ENCODE results near the gene ANGPTL8. TPM values are rescaled to one million over a fixed set of nuclear protein-coding genes. Genes with fewer than 3 reads are reported as not detected.
A peak's percentile ranks its signal among the peaks of the same experiment; 100 is the strongest.

ANGPTL8 gene, protein sequence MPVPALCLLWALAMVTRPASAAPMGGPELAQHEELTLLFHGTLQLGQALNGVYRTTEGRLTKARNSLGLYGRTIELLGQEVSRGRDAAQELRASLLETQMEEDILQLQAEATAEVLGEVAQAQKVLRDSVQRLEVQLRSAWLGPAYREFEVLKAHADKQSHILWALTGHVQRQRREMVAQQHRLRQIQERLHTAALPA
- not detected for total RNA-seq

DNA sequence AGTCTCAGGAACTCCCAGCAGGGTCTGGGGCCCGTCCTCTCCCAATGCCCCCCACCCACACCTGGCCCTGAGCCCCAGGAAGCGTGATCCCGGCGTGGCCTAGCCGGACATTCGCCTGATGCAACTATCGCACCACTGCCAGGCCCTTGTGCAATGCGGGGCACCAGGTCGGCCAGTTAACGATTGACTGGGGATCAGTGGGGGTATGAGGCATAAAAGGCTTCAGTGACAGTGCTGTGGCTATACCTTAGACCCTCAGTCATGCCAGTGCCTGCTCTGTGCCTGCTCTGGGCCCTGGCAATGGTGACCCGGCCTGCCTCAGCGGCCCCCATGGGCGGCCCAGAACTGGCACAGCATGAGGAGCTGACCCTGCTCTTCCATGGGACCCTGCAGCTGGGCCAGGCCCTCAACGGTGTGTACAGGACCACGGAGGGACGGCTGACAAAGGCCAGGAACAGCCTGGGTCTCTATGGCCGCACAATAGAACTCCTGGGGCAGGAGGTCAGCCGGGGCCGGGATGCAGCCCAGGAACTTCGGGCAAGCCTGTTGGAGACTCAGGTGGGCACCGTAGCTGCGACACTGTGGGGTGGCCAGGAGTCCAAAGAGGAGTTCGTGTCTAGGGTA, at the start of gene ANGPTL8:
Gene ANGPTL8, plus strand, starts transcription at position 243 of the 624 bp plus-strand sequence. Its CDS starts 19 bp downstream, at position 262.
- H3K36me3 Mint-ChIP-seq: no peaks in the 10 kb centered on the region
- peaks cover 12% of the 10 kb centered on the region for H3K9me3 Mint-ChIP-seq
- no peak within 1 kb of the TSS for H3K27ac Mint-ChIP-seq
- ChIA-PET POLR2A (no interaction called here), CTCF (no interaction called here)
- no peak for DNase-seq
- peaks cover 8% of the 10 kb centered on the region for H3K4me1 Mint-ChIP-seq (ENCODE audit: low read depth)
- H3K4me3 Mint-ChIP-seq: no peak within 1 kb of the TSS
- H3K27me3 Mint-ChIP-seq: peaks cover 14% of the 10 kb centered on the region
- intact Hi-C loops (cut with micrococcal nuclease): no loop called here

DNA sequence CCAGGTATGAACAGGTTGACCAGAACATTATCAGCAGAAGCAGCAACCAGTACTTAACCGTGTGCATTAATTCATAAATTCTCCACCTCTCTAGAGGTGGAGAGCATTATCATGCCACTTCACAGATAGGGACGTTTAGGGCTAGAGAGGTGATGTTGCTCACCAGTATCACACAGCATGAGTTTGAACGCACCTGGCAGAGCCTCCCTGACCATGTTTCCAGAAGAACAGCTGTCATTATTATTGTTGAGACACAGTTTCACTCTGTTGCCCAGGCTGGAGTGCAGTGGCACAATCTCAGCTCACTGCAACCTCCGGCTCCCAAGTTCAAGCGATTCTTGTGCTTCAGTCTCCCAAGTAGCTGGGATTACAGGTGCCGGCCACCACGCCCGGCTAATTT, 48.9 kb upstream of the ANGPTL8 start:
- Mint-ChIP-seq H3K27me3 (peaks cover under 1% of the 10 kb centered on the region), H3K4me3 (no peak overlapping the region), H3K9me3 (no peaks in the 10 kb centered on the region), H3K36me3 (no peaks in the 10 kb centered on the region), H3K27ac (no peak overlapping the region), H3K4me1 (ENCODE audit: low read depth) (peaks cover under 1% of the 10 kb centered on the region)
- POLR2A ChIA-PET: no interaction called here
- CTCF ChIA-PET: no interaction called here
- DNase-seq: no peak
- intact Hi-C loops (cut with micrococcal nuclease): no loop called here

DNA sequence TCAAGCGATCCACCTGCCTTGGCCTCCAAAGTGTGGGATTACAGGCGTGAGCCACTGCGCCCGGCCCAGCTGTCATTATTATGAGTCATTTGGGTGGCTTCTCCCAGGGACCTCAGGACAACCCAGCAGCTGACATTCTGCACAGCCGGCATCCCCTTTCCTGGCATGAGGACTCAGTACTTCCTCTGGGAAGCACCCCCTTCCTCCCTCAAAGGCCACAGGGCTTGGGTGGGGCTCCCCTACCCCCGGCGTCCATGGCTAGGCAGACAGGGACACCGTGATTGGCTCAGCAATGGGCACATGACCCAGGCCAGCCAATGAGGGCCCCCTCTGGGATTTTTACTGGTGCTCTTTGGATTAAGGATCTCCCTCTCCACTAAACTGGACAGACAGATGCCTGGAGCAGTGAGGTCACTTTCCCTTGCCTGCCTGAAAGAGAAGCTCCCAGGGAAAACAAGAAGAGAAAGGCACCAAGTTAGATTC, 48.1 kb upstream of the ANGPTL8 start:
- no peaks in the 10 kb centered on the region for H3K36me3 Mint-ChIP-seq
- POLR2A ChIA-PET: no interaction called here
- no peak overlapping the region for H3K4me3 Mint-ChIP-seq
- peaks cover 3% of the 10 kb centered on the region for H3K4me1 Mint-ChIP-seq (ENCODE audit: low read depth)
- H3K9me3 Mint-ChIP-seq: no peaks in the 10 kb centered on the region
- intact Hi-C loops (cut with micrococcal nuclease): no loop called here
- CTCF ChIA-PET: no interaction called here
- no peak for DNase-seq
- peaks cover 7% of the 10 kb centered on the region for H3K27me3 Mint-ChIP-seq
- H3K27ac Mint-ChIP-seq: no peak overlapping the region

DNA sequence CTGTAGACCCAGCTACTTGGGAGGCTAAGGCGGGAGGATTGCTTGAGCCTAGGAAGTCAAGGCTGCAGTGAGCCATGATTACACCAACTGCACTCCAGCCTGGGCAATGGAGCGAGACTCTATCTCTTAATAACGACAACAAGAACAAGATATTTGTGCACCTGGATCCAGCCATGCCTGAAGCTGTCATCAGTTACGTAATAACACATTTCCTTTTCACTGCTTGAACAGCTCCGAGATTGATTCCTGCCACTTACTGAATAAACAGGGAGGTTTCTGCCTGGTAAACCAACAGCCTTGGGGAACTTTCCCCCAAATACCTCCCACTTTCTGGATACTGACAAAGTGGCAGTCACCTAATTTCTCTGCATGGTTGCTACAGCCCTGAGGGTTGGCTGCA, 47.5 kb upstream of the ANGPTL8 start:
- intact Hi-C loops (cut with micrococcal nuclease): no loop called here
- peaks cover 11% of the 10 kb centered on the region for H3K27me3 Mint-ChIP-seq
- H3K4me3 Mint-ChIP-seq: no peak overlapping the region
- ChIA-PET CTCF (no interaction called here), POLR2A (no interaction called here)
- DNase-seq: no peak
- H3K9me3 Mint-ChIP-seq: no peaks in the 10 kb centered on the region
- peaks cover 6% of the 10 kb centered on the region for H3K4me1 Mint-ChIP-seq (ENCODE audit: low read depth)
- no peak overlapping the region for H3K27ac Mint-ChIP-seq
- no peaks in the 10 kb centered on the region for H3K36me3 Mint-ChIP-seq

DNA sequence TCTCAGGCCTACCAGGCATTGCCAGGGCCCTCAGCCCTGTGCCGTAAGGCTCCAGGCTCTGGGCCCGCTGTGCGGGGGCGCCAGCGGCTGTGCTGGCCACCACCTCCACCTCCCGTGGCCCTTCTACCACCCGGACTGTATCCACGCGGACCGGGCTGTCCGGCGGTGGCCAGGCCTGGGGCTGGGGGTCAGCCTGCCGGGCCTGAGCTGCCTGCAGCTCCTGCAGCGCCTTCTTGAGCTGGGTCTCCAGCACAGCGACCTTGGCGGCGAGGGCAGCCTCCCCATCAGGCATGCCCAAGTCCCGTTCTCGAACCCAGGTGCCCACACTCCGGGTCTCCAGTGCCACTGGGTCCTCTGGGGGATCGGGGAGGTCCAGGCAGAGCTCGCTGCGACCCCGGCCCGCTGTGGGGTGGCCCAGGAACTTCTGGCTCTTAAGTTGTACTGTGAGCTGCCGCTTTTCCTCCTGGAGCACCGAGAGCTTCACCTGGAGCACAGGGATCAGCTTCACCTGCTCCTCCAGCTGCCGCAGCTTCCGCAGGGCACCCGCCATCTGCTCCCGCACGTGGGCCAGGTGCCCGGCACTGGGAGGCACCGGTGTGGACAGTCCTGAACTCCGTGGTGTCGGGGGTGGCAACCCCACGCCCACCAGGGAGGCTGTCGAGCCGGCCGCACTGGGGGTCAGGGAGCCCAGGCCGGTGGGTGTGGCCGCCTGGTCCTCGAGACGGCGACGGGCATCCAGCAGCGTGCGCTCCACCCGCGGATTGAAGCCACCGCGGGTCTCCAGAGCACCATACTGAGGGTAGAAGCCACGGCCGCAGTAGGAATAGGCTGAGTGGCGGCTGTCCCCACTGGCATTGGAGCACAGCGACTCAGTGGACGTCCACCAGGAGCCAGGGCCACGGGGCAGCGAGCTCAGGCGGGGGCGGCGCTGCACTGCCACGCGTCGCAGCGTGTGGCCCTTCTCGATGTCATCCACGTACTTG, 46.2 kb upstream of the ANGPTL8 start:
- H3K4me1 Mint-ChIP-seq (ENCODE audit: low read depth): peaks cover 8% of the 10 kb centered on the region
- intact Hi-C loops (cut with micrococcal nuclease): no loop called here
- H3K4me3 Mint-ChIP-seq: no peak overlapping the region
- peaks cover 13% of the 10 kb centered on the region for H3K27me3 Mint-ChIP-seq
- no peak for DNase-seq
- no peak overlapping the region for H3K27ac Mint-ChIP-seq
- no peaks in the 10 kb centered on the region for H3K36me3 Mint-ChIP-seq
- CTCF ChIA-PET: no interaction called here
- POLR2A ChIA-PET: interaction anchor here (0.5 kb wide), 1 partner anchor 31 kb away, joined by 4 read pairs; no protein-coding TSS in a partner anchor
- H3K9me3 Mint-ChIP-seq: no peaks in the 10 kb centered on the region

DNA sequence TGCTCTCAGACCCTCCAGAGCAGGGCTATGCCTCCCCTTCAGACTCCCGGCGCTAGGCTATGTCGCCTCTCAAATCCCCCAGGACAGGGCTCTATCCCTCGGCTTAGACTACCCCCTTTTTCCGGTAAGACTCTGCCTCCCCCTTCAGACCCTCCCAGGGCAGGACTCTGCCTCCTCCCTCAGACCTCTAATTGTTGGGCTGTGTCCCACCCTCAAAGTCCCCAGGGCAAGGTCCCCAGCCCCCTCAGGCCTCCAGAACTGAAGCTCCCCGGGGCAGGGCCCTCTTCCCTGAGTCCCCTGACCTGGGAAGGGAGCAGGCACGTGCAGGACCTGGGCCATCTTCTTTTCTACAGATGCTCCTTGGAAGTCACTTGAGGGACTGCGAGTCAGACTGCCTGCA, 45.2 kb upstream of the ANGPTL8 start:
- POLR2A ChIA-PET: no interaction called here
- no peak for DNase-seq
- no peak overlapping the region for H3K27ac Mint-ChIP-seq
- H3K4me1 Mint-ChIP-seq (ENCODE audit: low read depth): peaks cover 8% of the 10 kb centered on the region
- CTCF ChIA-PET: no interaction called here
- intact Hi-C loops (cut with micrococcal nuclease): no loop called here
- peaks cover 13% of the 10 kb centered on the region for H3K27me3 Mint-ChIP-seq
- no peak overlapping the region for H3K4me3 Mint-ChIP-seq
- no peaks in the 10 kb centered on the region for H3K36me3 Mint-ChIP-seq
- H3K9me3 Mint-ChIP-seq: no peaks in the 10 kb centered on the region

DNA sequence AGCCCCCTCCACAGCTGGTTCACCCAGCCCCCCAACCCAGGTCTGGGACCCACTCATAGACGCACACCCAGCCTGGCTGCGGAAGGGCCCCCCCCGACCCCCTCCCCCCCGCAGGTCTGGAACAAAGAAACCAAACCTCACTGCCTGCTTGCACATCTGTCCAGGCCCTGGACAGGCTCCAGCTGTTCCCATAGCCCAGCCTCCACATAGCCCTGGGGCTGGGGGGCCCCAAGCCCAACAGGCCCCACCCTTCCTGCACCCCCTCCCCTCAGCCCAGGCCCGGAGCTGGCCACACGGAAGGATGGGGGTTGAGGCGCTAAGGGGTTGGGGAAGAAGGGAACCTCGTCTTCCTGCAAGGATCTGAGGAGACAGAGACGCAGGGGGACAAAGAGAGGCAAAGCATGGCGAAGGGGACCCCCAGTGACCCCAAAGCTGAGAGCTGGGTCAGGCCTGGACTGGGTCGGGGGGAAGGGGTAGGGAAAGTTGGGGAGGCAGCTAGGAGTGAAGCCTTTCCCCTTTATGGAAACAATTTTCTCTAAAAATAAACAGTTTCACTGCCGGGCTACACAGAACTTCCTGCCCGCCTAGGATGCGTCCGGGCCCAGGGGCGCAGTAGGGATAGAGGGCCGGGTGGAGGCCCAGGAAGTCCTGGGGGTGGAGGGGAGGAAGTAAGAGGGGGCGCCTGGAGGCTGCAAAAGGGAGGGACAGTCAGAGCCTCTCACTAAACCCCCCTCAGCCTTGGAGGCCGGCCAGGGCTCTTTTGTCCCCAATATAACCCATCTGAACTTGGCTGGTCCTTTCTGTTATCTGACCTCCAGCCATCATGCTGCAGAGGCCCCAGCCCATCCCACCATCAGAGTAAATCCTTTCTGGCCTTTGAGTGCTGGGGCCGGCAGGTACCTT, 44.5 kb upstream of the ANGPTL8 start:
- H3K9me3 Mint-ChIP-seq: no peaks in the 10 kb centered on the region
- no peak overlapping the region for H3K27ac Mint-ChIP-seq
- peaks cover 15% of the 10 kb centered on the region for H3K27me3 Mint-ChIP-seq
- ChIA-PET POLR2A (no interaction called here), CTCF (no interaction called here)
- H3K4me1 Mint-ChIP-seq (ENCODE audit: low read depth): peaks cover 8% of the 10 kb centered on the region
- intact Hi-C loops (cut with micrococcal nuclease): loop anchor here (5.0 kb wide), 1 partner anchor 38 kb away; the partner anchor contains the start of gene SPC24
- H3K36me3 Mint-ChIP-seq: no peaks in the 10 kb centered on the region
- DNase-seq: no peak
- H3K4me3 Mint-ChIP-seq: no peak overlapping the region

DNA sequence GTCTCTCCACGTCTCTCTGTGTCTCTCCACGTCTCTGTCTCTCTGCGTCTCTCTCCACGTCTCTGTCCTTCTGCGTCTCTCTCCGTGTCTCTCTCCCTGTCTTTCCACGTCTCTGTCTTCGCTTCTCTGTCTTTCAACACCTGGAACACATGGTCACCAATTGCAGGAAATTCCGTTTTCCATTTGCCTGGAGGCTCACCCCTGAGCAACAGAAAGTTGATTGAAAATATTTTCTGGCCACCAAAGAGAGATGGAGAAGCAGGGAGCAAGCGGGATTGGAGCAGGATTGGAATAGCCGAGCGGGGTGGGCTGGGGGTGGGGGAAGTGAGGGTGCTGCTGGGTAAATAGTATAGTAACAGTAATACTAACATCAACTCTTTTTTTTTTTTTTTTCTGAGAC, 43.7 kb upstream of the ANGPTL8 start:
- H3K27me3 Mint-ChIP-seq: peaks cover 15% of the 10 kb centered on the region

DNA sequence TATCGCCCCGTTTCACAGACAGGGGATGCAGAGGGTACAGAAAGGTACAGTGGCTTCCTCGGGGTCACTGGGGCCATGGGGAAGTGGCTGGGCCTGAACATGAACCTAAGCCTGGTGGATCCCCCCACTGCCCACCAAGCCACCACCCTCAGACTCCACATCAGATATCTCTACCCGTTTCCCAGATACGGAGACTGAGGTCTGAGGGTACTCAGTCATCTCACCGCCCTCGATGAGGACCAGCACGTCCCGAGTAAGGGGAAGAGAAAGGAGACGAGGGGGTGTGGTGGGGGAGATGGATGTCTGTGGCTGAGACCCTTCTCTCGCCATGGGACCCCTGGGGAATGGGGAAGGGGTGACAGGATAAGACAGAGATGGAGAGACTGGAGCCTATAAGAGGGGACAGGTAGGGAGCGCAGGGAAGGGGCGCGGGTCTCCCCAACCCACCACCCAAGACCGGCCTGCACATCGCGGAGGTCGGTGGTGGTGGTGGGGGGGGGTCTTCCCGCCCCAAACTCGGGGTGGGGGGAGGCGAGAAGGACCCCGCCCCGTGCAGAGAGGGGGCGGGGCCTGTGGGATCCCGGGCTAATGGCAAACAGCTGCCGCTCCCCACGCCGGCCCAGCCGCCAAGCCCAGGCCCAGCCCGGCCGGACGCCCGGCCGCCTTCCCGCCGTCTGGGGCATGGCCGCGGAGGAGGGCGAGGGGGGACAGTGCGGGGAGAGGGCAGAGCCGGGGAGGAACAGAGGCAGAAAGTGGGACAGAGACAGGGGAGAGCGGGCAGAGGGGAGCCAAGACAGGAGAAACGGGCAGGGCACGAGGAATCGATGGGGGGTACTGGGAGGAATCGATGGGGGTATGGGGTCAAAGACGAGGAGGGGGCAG, 42.8 kb upstream of the ANGPTL8 start:
- H3K36me3 Mint-ChIP-seq: no peaks in the 10 kb centered on the region
- no peak for DNase-seq
- H3K27ac Mint-ChIP-seq: no peak overlapping the region
- peaks cover 8% of the 10 kb centered on the region for H3K4me1 Mint-ChIP-seq (ENCODE audit: low read depth)
- ChIA-PET CTCF (no interaction called here), POLR2A (interaction anchor here (0.7 kb wide), 1 partner anchor 556 kb away, joined by 4 read pairs; no protein-coding TSS in a partner anchor)
- intact Hi-C loops (cut with micrococcal nuclease): loop anchor here (5.0 kb wide), 1 partner anchor 39 kb away; the partner anchor contains the start of gene SPC24
- no peaks in the 10 kb centered on the region for H3K9me3 Mint-ChIP-seq
- peak overlapping the region; percentile 48 for H3K4me3 Mint-ChIP-seq
- peaks cover 15% of the 10 kb centered on the region for H3K27me3 Mint-ChIP-seq

More for the DNA sequence above, 43.7 kb upstream of the ANGPTL8 start:
- no peak for DNase-seq
- Mint-ChIP-seq H3K4me1 (ENCODE audit: low read depth) (peaks cover 8% of the 10 kb centered on the region), H3K4me3 (no peak overlapping the region), H3K36me3 (no peaks in the 10 kb centered on the region), H3K27ac (no peak overlapping the region), H3K9me3 (no peaks in the 10 kb centered on the region)
- ChIA-PET CTCF (no interaction called here), POLR2A (no interaction called here)
- intact Hi-C loops (cut with micrococcal nuclease): loop anchor here (5.0 kb wide), 1 partner anchor 38 kb away; the partner anchor contains the start of gene SPC24

DNA sequence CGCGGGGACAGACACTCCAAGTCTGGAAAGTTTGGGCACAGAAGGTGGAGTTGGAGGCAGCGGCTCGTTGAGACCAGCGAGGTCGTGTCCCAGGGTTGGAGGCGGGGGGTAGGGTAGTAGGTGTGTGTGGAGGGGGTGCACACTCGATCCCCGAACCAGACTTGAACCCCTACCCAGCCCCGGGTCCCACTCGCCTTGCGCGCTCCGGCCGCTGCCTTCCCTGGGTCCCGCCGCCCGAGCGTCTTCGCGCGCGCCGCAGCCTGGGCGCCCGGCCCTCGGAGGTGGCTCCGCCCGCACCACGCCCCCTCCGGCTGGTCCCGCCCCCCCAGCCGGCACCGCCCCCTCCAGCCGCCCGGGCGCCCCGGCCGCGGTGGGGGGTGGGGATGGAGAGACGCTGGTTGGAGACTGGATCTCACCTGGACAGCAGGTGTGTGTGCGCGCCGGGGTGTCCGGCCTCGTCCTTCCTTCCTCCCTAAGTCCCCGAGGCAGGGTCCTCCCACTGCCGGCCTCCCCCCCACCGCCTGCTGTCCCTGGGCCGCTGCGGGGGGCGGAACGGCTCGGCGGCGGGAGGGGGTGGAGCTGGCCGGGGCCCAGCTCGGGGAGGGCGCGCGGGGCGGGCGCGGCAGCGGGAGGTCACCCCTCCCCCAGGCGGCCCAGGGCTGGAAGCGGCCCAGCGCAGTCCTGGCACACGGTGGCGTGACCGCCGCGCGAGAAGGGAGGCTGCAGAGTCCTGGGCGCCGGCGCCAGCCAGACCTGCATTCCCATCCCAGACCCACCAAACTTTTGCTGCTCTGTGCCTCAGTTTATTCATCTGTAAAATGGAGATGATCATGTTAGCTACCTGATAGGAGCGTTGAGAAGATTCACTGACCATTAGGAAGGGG, 41.9 kb upstream of the ANGPTL8 start, which contains the start of gene KANK2:
Gene KANK2, minus strand, starts transcription at position 255 of the 884 bp plus-strand sequence. CDS start 3,034 bp downstream, outside the sequence.
- ChIA-PET CTCF (interaction anchor here (0.7 to 1.4 kb wide), 4 partner anchors 60 to 285 kb away, joined by 3 to 4 read pairs (median 4); no protein-coding TSS in a partner anchor), POLR2A (interaction anchor here (0.7 kb wide), 1 partner anchor 557 kb away, joined by 4 read pairs; no protein-coding TSS in a partner anchor)
- intact Hi-C loops (cut with micrococcal nuclease): loop anchor here (5.0 kb wide), 1 partner anchor 40 kb away; the partner anchor contains the start of gene SPC24
- Mint-ChIP-seq H3K4me3 (peak within 1 kb of the TSS; percentile 66), H3K4me1 (ENCODE audit: low read depth) (peaks cover 8% of the 10 kb centered on the region), H3K27me3 (peaks cover 15% of the 10 kb centered on the region), H3K9me3 (no peaks in the 10 kb centered on the region), H3K27ac (no peak within 1 kb of the TSS), H3K36me3 (no peaks in the 10 kb centered on the region)
- peak; percentile 82 for DNase-seq

All from activated CD4-positive, alpha-beta memory T cell treated with anti-CD3 and anti-CD28 coated beads for 36 hours (primary cell).